Loucy (cell line): ENCODE measurements around the gene ACOT6.
"Not testable (repeated sequence)": the region's sequence is repeated elsewhere in the genome, so short reads cannot be mapped to it uniquely, and the experiment has no call there.

ENCODE experiments used
- H2AFZ ChIP-seq: fragments of 200-600 bp; sonication (generic); 2 replicates; pipeline ENCODE4 v1.6.0; 2016; ENCODE audit warnings: antibody characterized with exemption, mild to moderate bottlenecking, low read length, moderate library complexity
- H3F3A ChIP-seq: fragments of 200-600 bp; 2 replicates; pipeline ENCODE4 v1.6.0; 2016; ENCODE audit warnings: antibody characterized with exemption, low read depth, mild to moderate bottlenecking
- H3K27me3 ChIP-seq: fragments of 200-600 bp; sonication (generic); 2 replicates; pipeline ENCODE4 v1.6.1; 2014; ENCODE audit warnings: low read length, mild to moderate bottlenecking; ENCODE audit not compliant: insufficient read depth, poor library complexity, severe bottlenecking
- H3K36me3 ChIP-seq: fragments of 200-600 bp; sonication (generic); 2 replicates; pipeline ENCODE4 v1.6.1; 2016; ENCODE audit warnings: low read length; ENCODE audit not compliant: insufficient read depth
- H3K4me1 ChIP-seq: fragments of 200-600 bp; sonication (generic); 2 replicates; pipeline ENCODE4 v1.5.1; 2014; ENCODE audit warnings: low read length, mild to moderate bottlenecking; ENCODE audit not compliant: insufficient read depth, poor library complexity, severe bottlenecking
- H3K4me2 ChIP-seq: fragments of 200-600 bp; sonication (generic); 2 replicates; pipeline ENCODE4 v1.6.0; 2014; ENCODE audit warnings: antibody characterized with exemption, low read length, low read depth, mild to moderate bottlenecking; ENCODE audit not compliant: poor library complexity, severe bottlenecking
- H3K4me3 ChIP-seq: fragments of 200-600 bp; sonication (generic); 2 replicates; pipeline ENCODE4 v1.5.1; 2014; ENCODE audit warnings: low read length, mild to moderate bottlenecking, mixed read lengths; ENCODE audit not compliant: poor library complexity, severe bottlenecking
- H3K79me2 ChIP-seq: fragments of 200-600 bp; sonication (generic); 2 replicates; pipeline ENCODE4 v1.6.1; 2014; ENCODE audit warnings: low read length; ENCODE audit not compliant: insufficient read depth
- H3K9ac ChIP-seq: fragments of 200-600 bp; sonication (generic); 2 replicates; pipeline ENCODE4 v1.6.0; 2014; ENCODE audit warnings: mild to moderate bottlenecking, low read depth, low read length, moderate library complexity; ENCODE audit not compliant: poor library complexity, severe bottlenecking
- H3K9me2 ChIP-seq: fragments of 200-600 bp; sonication (generic); replicated peaks from 2 replicates; pipeline ENCODE4 v1.6.1; 2016; ENCODE audit warnings: low read depth, low read length, mixed read lengths
- H3K9me3 ChIP-seq: fragments of 200-600 bp; sonication (generic); 2 replicates; pipeline ENCODE4 v1.6.1; 2014; ENCODE audit warnings: mild to moderate bottlenecking, antibody characterized with exemption, low read length, low read depth; ENCODE audit not compliant: insufficient read depth
- H4K20me1 ChIP-seq: fragments of 200-600 bp; sonication (generic); 2 replicates; pipeline ENCODE4 v1.6.0; 2014; ENCODE audit warnings: antibody characterized with exemption, low read length, mild to moderate bottlenecking; ENCODE audit not compliant: insufficient read depth, poor library complexity, severe bottlenecking
- CTCF ChIP-seq: fragments of 200-600 bp; sonication (generic); conservative IDR thresholded peaks from 2 replicates; pipeline ENCODE4 v1.5.1; 2014; ENCODE audit warnings: mild to moderate bottlenecking, antibody characterized with exemption, low read length
- EZH2phosphoT487 ChIP-seq: fragments of 200-600 bp; IDR thresholded peaks from 2 replicates; pipeline ENCODE4 v1.6.1; 2018; ENCODE audit warnings: antibody characterized with exemption, mild to moderate bottlenecking, moderate library complexity, borderline replicate concordance

The ACOT6 gene, protein sequence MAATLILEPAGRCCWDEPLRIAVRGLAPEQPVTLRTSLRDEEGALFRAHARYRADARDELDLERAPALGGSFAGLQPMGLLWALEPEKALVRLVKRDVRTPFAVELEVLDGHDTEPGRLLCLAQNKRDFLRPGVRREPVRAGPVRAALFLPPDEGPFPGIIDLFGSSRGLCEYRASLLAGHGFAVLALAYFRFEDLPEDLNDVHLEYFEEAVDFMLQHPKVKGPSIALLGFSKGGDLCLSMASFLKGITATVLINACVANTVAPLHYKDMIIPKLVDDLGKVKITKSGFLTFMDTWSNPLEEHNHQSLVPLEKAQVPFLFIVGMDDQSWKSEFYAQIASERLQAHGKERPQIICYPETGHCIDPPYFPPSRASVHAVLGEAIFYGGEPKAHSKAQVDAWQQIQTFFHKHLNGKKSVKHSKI

DNA sequence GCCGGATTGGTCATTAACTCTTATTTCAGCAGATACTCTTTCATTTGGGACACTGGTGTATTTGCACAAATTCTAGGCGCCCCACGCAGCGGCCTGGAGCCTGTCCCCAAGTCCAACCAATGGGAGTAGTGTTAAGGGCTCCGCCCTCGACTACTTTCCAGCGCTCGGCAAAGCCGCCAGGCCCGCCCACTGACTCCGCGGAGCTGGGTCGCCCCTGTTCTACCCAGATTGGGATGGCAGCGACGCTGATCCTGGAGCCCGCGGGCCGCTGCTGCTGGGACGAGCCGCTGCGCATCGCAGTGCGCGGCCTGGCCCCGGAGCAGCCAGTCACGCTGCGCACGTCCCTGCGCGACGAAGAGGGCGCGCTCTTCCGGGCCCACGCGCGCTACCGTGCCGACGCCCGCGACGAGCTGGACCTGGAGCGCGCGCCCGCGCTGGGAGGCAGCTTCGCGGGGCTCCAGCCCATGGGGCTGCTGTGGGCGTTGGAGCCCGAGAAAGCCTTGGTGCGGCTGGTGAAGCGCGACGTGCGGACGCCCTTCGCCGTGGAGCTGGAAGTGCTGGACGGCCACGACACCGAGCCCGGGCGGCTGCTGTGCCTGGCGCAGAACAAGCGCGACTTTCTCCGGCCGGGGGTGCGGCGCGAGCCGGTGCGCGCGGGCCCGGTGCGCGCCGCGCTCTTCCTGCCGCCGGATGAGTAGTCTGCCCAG, at the start of gene ACOT6:
Gene ACOT6, plus strand, starts transcription at position 179 of the 707 bp plus-strand sequence. Its CDS starts 55 bp downstream, at position 234.
- Histone ChIP-seq H3K36me3 (no peaks in the 10 kb centered on the region), H3K9me2 (no peaks in the 10 kb centered on the region), H3K4me1 (peaks cover 4% of the 10 kb centered on the region), H3K9me3 (no peaks in the 10 kb centered on the region), H3K4me2 (peak within 1 kb of the TSS; percentile 81), H4K20me1 (no peaks in the 10 kb centered on the region), H3K79me2 (no peaks in the 10 kb centered on the region), H3K27me3 (peaks cover 9% of the 10 kb centered on the region), H2AFZ (peak within 1 kb of the TSS; percentile 96), H3F3A (no peaks in the 10 kb centered on the region), H3K9ac (peak within 1 kb of the TSS; percentile 28), H3K4me3 (peak within 1 kb of the TSS; percentile 75)
- TF ChIP-seq CTCF: no peak
- no peak for TF ChIP-seq EZH2phosphoT487

DNA sequence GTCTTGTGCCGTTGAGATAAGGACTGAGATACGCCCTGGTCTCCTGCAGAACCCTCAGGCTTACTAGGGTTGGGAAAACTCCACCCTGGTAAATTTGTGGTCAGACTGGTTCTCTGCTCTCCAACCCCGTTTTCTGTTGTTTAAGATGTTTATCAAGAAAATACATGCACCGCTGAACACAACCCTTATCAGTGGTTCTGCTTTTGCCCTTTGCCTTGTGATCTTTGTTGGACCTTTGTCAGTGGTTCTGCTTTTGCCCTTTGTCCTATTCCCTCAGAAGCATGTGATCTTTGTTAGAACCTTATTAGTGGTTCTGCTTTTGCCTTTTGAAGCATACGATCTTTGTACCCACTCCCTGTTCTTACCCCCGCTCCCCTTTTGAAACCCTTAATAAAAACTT, 49.6 kb upstream of the ACOT6 start:
- not testable (repeated sequence) for H3K9me3 ChIP-seq, H3K9me2 ChIP-seq

GRCh38 chr14:73566431-73566830, 45.9 kb upstream of the ACOT6 start:
- not testable (repeated sequence) for H3K9me3 ChIP-seq, H3K9ac ChIP-seq, H3K4me3 ChIP-seq, H3K27me3 ChIP-seq, H3F3A ChIP-seq, H2AFZ ChIP-seq, H3K36me3 ChIP-seq, H3K9me2 ChIP-seq, H4K20me1 ChIP-seq, H3K4me2 ChIP-seq
- Histone ChIP-seq H3K4me1 (peaks cover 21% of the 10 kb centered on the region), H3K79me2 (peaks cover 35% of the 10 kb centered on the region)

More for the DNA sequence above, 49.6 kb upstream of the ACOT6 start:
- H4K20me1 ChIP-seq, H3K4me1 ChIP-seq, H3K4me2 ChIP-seq, H3K4me3 ChIP-seq, H2AFZ ChIP-seq, H3K27me3 ChIP-seq, H3K9ac ChIP-seq, H3F3A ChIP-seq, H3K79me2 ChIP-seq, H3K36me3 ChIP-seq: not testable (repeated sequence)

DNA sequence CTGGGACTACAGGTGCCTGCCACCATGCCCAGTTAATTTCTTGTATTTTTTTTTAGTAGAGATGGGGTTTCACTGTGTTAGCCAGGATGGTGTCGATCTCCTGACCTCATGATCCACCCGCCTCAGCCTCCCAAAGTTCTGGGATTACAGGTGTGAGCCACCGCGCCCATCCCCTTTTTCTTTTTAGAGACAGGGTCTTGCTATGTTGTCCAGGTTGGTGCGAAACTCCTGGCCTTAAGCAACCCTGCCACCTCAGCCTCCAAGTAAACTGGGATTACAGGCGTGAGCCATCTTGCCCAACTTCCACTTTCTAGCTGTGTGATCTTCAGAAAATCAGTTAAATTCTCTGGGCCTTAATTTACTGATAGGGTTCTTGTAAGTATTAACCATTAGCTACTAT, 45.4 kb upstream of the ACOT6 start:
- H3K9me3 ChIP-seq: not testable (repeated sequence)

More for the DNA sequence above, 45.4 kb upstream of the ACOT6 start:
- H4K20me1 ChIP-seq, H2AFZ ChIP-seq, H3F3A ChIP-seq, H3K27me3 ChIP-seq, H3K36me3 ChIP-seq, H3K9me2 ChIP-seq, H3K9ac ChIP-seq: not testable (repeated sequence)
- Histone ChIP-seq H3K4me1 (peaks cover 24% of the 10 kb centered on the region), H3K4me2 (peak overlapping the region; percentile 95), H3K79me2 (peaks cover 39% of the 10 kb centered on the region), H3K4me3 (peak overlapping the region; percentile 92)
